Measurements from ENCODE around the gene TK2.

- TF ChIP-seq CTCF (IDR thresholded peaks at IDR 0.05) (no peak), POLR2A (IDR thresholded peaks at IDR 0.05) (no peak)
Measured at GRCh38 chr16:66471716-66472393, 78.1 kb downstream of the TK2 start.
